NK-92 treated with Interleukin-12 subunit alpha and Interleukin-12 subunit beta, amount 100 ng/mL, for 24 hours (cell line): ENCODE results near the gene TUB.

ENCODE experiments used
- DNase-seq: peaks from one replicate; lab custom pipeline; 2025; lab: John Stamatoyannopoulos, UW

TUB gene

DNA sequence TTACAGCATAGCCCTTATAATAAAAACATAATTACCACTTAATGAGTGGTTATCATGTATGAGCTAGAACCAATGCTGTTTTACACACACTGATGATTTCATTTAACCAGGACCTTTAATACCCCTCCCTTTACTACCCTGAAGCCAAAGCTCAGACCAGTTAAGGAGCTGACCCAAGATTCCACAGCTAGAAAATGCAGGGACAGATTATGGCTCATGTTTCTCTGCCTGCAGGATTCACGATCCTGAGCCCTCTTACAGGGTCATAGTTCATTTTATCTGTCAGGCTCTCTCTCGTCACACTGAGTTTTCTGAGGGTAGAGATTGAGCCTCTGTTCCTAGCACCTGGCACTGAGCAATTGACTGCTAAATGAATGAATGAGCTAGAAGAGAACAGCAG is 27.4 kb downstream of the TUB start:
- DNase-seq: no peak

DNA sequence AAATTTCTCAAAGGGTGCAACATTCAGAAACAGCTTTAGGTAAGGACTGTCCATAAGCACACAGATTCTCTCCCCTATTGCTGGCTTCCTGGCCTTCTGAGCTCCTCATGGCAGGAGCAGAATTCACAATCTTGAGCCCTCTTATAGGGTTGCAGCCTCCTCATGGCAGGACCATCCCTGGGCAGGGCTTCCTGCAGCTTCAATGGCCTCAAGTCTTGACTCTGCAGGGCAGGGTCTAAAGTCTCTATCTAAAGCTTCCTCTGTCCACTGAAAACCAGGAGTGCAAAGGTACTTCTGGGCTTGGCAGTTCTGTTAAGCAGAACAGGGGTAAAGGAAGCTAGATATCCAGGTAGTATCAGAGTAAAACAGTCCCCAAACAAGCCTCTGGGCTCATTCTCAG is 28.7 kb downstream of the TUB start:
- no peak for DNase-seq

DNA sequence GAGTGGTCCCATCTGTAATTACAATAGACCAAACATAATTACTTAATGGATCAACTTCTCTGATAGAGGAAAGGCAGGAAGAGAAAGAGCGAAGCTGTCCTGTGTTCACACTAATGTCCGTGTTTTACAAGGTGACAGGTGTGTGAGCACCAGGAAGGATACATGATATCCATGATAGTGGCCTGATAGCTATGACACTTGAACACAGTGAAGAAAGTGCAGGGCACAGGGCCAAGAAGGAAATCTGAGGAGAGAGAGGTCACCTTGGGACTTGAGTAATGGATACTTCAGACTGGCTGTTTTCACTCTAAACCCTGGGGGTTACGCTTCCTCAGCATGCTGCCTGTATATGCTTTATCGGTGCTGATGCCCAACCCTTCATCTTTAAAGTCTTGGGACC is 29.4 kb downstream of the TUB start:
- DNase-seq: no peak

DNA sequence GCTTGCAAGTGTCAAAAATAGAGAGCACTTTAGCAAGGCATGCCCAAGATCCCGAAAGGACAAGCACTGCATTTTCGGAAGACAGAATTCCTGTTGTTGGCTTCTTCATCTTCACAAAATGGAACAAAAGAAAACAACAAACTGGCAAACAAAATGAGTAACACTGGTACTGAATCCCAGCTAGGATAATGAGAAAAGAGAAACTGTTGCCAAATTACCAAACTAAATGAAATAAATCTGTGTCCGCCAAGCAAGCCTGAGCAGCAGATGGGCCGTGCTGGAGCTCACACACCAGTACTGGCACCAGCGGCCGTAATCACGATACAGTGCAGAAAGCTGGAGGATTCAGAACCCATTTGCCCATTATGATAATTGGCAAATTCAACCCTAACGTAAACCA is 30.6 kb downstream of the TUB start:
- no peak for DNase-seq

DNA sequence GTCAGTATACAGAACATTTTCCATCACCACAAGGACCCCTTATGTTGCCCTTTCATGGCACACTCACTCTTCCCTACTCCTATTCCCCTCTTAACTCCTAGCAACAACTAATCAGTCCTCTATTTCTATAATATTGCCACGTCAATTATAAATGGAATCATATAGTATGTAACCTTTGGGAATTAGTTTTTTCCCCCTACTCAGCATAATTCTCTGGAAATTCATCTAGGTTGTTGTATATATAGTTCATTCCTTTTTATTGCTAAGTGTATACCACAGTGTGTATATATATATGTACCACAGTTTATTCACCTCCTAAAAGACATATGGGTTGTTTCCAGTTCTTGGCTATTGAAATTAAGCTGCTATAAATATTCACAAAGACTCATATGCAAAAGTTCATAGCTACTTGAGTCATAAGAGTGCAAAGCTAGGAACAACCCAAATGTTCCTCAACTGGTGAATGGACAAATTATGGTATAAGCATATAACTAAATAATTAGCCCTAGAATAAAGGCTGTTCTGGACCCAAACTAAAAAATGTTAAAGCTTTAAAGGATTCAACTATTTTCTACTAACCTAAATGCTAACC is 41.3 kb downstream of the TUB start:
- DNase-seq: no peak

DNA sequence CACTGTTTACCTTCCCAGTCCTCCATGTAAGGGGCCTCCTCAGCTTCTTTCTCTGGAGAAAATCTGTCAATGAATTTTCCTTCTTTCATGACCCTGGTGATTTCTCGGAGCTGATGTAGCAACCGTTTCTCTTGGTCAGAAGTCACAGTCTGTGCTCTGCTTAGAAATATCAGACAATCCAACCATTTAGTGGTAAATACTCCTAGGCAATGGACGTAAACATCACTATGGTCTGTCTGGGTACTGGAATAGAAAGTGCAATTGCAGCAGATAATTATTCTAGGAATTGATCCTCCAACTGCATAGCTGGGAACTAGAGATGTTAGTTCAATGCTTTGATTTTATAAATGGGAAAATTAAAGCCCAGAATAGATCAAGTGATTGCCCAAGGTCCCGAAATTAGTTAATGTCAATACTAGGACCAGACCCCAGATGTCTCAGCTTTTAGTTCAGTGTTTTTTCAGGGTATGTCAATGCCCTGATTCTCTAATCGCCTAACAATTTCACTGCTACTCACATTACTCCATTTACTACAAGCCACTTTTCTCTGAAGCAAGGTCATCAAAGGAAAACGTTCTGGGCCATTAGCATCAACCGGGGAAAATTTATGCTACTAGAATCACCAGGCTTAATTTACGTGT is 45.8 kb downstream of the TUB start:
- no peak for DNase-seq

DNA sequence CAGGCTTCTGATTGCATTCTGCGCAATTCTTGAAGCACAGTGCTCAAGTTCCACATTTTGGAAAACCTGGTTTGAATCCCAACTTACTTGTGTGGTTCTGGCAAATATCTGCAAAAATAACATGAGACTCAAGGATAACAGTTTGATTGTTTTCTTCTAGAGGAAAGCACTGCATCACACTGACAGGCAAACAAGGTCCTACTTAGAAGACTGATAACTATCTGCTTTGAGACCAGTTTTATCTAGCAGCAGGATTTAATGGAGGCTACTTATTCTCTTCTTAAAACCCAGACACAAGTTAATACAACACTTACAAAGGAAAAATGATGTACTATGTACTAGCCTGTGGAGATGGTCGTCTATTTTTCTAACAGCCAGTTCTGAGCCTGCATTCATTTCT is 46.4 kb downstream of the TUB start:
- DNase-seq: no peak

DNA sequence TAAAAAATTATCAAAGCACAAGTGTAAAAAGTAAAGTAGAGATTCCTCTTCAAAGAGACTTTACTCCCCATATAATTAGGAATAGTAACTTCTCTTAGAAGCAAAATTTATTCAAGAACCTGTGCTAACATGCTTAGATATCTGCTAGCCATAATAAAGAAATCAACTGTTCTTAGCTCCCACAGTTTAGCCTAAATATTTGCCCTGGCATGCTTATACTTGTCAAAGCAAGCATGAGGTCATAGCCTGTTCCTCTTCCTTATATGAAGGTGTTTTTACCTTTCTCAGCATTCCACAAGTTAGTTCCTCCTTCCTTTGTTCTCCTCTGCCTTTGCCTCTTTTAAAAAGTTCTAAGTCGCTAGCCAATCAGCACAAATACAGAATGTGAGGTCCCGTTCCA is 57.5 kb downstream of the TUB start:
- DNase-seq: no peak

DNA sequence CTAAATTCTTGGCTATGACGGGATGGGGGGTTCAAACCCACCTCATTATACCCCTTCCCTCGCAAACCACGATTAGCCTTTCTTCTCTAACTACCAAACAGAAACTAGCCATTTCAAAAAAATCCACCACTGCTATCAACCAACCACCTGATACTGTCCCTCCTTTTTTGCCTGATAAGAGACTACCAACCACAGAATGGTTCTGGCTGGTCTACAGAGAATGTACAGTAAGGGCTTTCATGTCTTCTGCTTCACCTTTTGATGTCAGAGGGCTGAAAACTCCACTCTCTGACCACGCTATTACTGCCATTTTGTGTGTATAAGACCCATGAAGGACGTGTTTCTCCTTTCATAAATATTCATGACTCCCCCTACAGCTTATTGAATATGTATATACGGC is 68.7 kb downstream of the TUB start:
- DNase-seq: no peak
